GM12878 (cell line): ENCODE results near the gene CHCHD3. TPM values are rescaled to one million over a fixed set of nuclear protein-coding genes. Genes with fewer than 3 reads are reported as not detected.

Experiments
- ATAC-seq: fragments of 200-7000 bp; cut with Tn5 transposase; 3 replicates; pipeline ENCODE4 v1.9.1; 2020; ENCODE audit warnings: mild to moderate bottlenecking, moderate library complexity
- BruUV-seq: library from RNA; stranded (reverse); fragments of 400-500 nt; replicated peaks from 2 replicates; lab custom pipeline; 2021; lab: Mats Ljungman, UMichigan
- CTCF ChIA-PET: fragments of 300-600 bp; sonication (Branson Sonifier 250); formaldehyde crosslinking; extraction: SDS; loops from one replicate; lab custom pipeline; 2021; ENCODE audit warnings: inconsistent platforms; lab: Yijun Ruan, JAX
- POLR2A ChIA-PET: fragments of 350-600 bp; formaldehyde crosslinking; extraction: SDS; loops from one replicate; lab custom pipeline; 2021; ENCODE audit warnings: inconsistent platforms; lab: Charles Lee
- RAD21 ChIA-PET: fragments of 300-600 bp; sonication (Branson Sonifier 250); formaldehyde crosslinking; loops from one replicate; lab custom pipeline; 2023; ENCODE audit warnings: antibody characterized with exemption; ENCODE audit not compliant: unreplicated experiment; lab: Charles Lee
- SMC1A ChIA-PET: fragments of 300-600 bp; sonication (Branson Sonifier 250); formaldehyde crosslinking; loops from one replicate; lab custom pipeline; 2023; ENCODE audit not compliant: unreplicated experiment, uncharacterized antibody; lab: Charles Lee
- DNase-seq: peaks from one replicate; pipeline ENCODE4 v3.0.0-alpha.2; 2011; ENCODE audit warnings: low read depth, low spot score
- FAIRE-seq: peaks from 3 replicates; lab custom pipeline; 2011; peaks lifted over from hg19 to GRCh38; lab: Jason Lieb, UNC
- H2AFZ ChIP-seq: 2 replicates; pipeline ENCODE4 v1.6.0; 2011; ENCODE audit warnings: low read depth, low read length, control low read depth; ENCODE audit not compliant: control insufficient read depth
- H3K27ac ChIP-seq: 2 replicates; pipeline ENCODE4 v1.5.1; 2011; ENCODE audit warnings: control low read depth; ENCODE audit not compliant: control insufficient read depth, insufficient read depth
- H3K27me3 ChIP-seq, 2 experiments: replicated peaks in 1 of 2; 2 replicates each; pipeline versions ENCODE4 v1.6.0 to v1.6.1; 2011; ENCODE audit warnings: low read length in 1 of 2; ENCODE audit not compliant: control insufficient read depth in 2 of 2, insufficient read depth in 2 of 2
- H3K36me3 ChIP-seq, 2 experiments: 2 replicates each; pipeline ENCODE4 v1.5.1; 2011; ENCODE audit warnings: low read length in 1 of 2; ENCODE audit not compliant: control insufficient read depth in 2 of 2, insufficient read depth in 2 of 2
- H3K4me1 ChIP-seq: 2 replicates; pipeline ENCODE4 v1.6.1; 2011; ENCODE audit warnings: mild to moderate bottlenecking, low read length, moderate library complexity, mixed read lengths; ENCODE audit not compliant: control insufficient read depth, insufficient read depth
- H3K4me2 ChIP-seq: 2 replicates; pipeline ENCODE4 v1.6.0; 2011; ENCODE audit warnings: control low read depth; ENCODE audit not compliant: control insufficient read depth, insufficient read depth
- H3K4me3 ChIP-seq: fragments of 200-600 bp; sonication (generic); 2 replicates; pipeline ENCODE4 v1.5.1; 2016
- H3K79me2 ChIP-seq: 2 replicates; pipeline ENCODE4 v1.6.0; 2011; ENCODE audit warnings: low read length; ENCODE audit not compliant: control insufficient read depth, insufficient read depth
- H3K9ac ChIP-seq: 2 replicates; pipeline ENCODE4 v1.8.0; 2011; ENCODE audit warnings: low read length, control low read depth, mixed read lengths; ENCODE audit not compliant: control insufficient read depth, insufficient read depth
- H3K9me3 ChIP-seq: replicated peaks from 3 replicates; pipeline ENCODE4 v1.5.1; 2011; ENCODE audit warnings: mild to moderate bottlenecking, low read length; ENCODE audit not compliant: control insufficient read depth, insufficient read depth
- H4K20me1 ChIP-seq: 2 replicates; pipeline ENCODE4 v1.6.0; 2011; ENCODE audit not compliant: control insufficient read depth, insufficient read depth
- EZH2 ChIP-seq: IDR thresholded peaks from 2 replicates; pipeline ENCODE4 v1.6.1; 2012; ENCODE audit warnings: low read depth, mild to moderate bottlenecking, control low read depth, inconsistent platforms, low read length, borderline replicate concordance; ENCODE audit not compliant: control insufficient read depth
- HCFC1 ChIP-seq: fragments of 150-350 bp; IDR thresholded peaks from 2 replicates; pipeline ENCODE4 v1.6.1; 2014; ENCODE audit warnings: low read length
- KAT2A ChIP-seq: conservative IDR thresholded peaks from 2 replicates; pipeline ENCODE4 v1.6.1; 2011; ENCODE audit warnings: low read depth, low read length; ENCODE audit not compliant: control insufficient read depth
- MYC ChIP-seq: IDR thresholded peaks from 2 replicates; pipeline ENCODE4 v1.6.1; 2011; ENCODE audit warnings: mild to moderate bottlenecking, low read length, moderate library complexity, inconsistent platforms; ENCODE audit not compliant: insufficient read depth, insufficient replicate concordance, insufficient read length, severe bottlenecking
- SMC3 ChIP-seq: IDR thresholded peaks from 2 replicates; pipeline ENCODE4 v1.6.1; 2011; ENCODE audit warnings: low read length, improper control_type of control experiment, borderline replicate concordance
- WGBS: methylation state at CpG from one replicate; pipeline ENCODE4 v1.1.6; 2016; ENCODE audit warnings: low lambda C conversion rate; ENCODE audit not compliant: insufficient replicate concordance, insufficient coverage; ENCODE audit errors: missing lambda C conversion rate; 5-methylcytosine and 5-hydroxymethylcytosine counted together
- in situ Hi-C: fragments of 300-500 bp; cut with MboI; formaldehyde crosslinking; loops from 9 replicates; pipeline ENCODE4 v1.14.3; 2018; ENCODE audit warnings: mixed read lengths
- intact Hi-C: fragments of 100-400 bp; cut with micrococcal nuclease; formaldehyde crosslinking; loops from one replicate; pipeline ENCODE4 v1.14.2; 2022; ENCODE audit not compliant: unreplicated experiment
- polyA plus RNA-seq, 11 experiments: library from polyadenylated mRNA; depleted of rRNA in 4 of 11; unstranded in 6 of 11; stranded (reverse) in 5 of 11; fragments of >200 nt; fragmentation: Nextera tagmentation in 4 of 11; fragmentation: Illumina TruSeq in 1 of 11; extraction: Ambion mirVana in 4 of 11; extraction: Trizol in 1 of 11; gene quantifications; 1 replicate in 1 of 11; 2 replicates in 10 of 11; pipeline versions ENCODE4 v1.2.1 to v1.2.3, GENCODE V29; 2011 to 2016; ENCODE audit warnings: inconsistent platforms in 2 of 11, missing spikeins in 2 of 11, low read depth in 1 of 11
- total RNA-seq, 4 experiments: library from RNA; depleted of rRNA in 3 of 4; stranded (reverse); fragments of >200 nt in 3 of 4; fragmentation: Illumina TruSeq in 1 of 4; extraction: Trizol in 1 of 4; gene quantifications; 2 replicates each; pipeline versions ENCODE4 v1.2.1 to v1.2.3, GENCODE V29; 2013 to 2021
- TF ChIP-seq, protein P1 (sequence below): fragments of 450-650 bp; IDR thresholded peaks from 2 replicates; pipeline ENCODE4 v1.6.1; 2017; ENCODE audit warnings: mild to moderate bottlenecking, low read depth, inconsistent platforms; ENCODE audit not compliant: poor library complexity, severe bottlenecking
- TF ChIP-seq, protein P2 (sequence below): fragments of 450-650 bp; conservative IDR thresholded peaks from 2 replicates; pipeline ENCODE4 v1.6.1; 2017; ENCODE audit warnings: mild to moderate bottlenecking, moderate library complexity
- TF ChIP-seq, protein P3 (sequence below): fragments of 150-350 bp; IDR thresholded peaks from 2 replicates; pipeline ENCODE4 v1.6.1; 2014; ENCODE audit warnings: mild to moderate bottlenecking, low read depth, low read length

CHCHD3 gene
- total and polyA plus RNA-seq, 10 of the 15 experiments (the other 5 are each of a cell fraction or from before 2014, with no cell fraction given): 38.3 to 178 (median 96.2) TPM

DNA sequence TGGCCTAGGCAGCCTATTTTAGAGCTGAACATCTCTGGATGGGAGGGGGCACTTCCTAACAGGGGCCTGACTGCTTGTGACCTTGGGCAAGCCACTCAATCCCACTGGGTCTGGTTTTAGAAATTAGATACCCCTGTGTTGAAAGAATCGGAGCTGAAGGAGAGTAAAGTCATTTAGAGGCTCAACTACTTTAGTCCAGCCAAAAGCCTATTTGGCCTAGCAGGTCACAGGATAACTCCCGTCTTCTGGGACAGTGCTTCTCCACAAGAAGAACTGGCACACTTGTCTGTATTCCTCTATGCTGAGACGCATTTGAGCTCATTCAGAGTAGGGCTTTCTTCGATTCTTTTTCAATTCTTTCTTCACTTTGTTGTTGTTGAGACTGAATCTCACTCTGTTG is 224.2 kb downstream of the CHCHD3 start:
- intact Hi-C loops (no loop called here), in situ Hi-C loops (no loop called here)
- H3K27me3 ChIP-seq: no peaks in the 10 kb centered on the region
- RAD21 ChIA-PET: interaction anchor here (0.7 to 1.5 kb wide), 3 partner anchors 11 to 28 kb away, joined by 3 to 4 read pairs (median 3); no protein-coding TSS in a partner anchor
- no peaks in the 10 kb centered on the region for H3K9me3 ChIP-seq
- no peaks in the 10 kb centered on the region for H3K4me1 ChIP-seq
- H3K27ac ChIP-seq: no peak overlapping the region
- no peak overlapping the region for H3K4me2 ChIP-seq
- 97% methylated on average over 4 of the region's 4 CpGs for WGBS
- SMC1A ChIA-PET: interaction anchor here (0.8 to 2.3 kb wide), 12 partner anchors 8 to 224 kb away, joined by 3 to 13 read pairs (median 4); partner anchors contain the start of gene CHCHD3
- H3K9ac ChIP-seq: no peak overlapping the region
- POLR2A ChIA-PET: interaction anchor here (0.6 kb wide), 1 partner anchor 9 kb away, joined by 3 read pairs; no protein-coding TSS in a partner anchor
- no peak for DNase-seq
- no peak overlapping the region for H2AFZ ChIP-seq
- CTCF ChIA-PET: interaction anchor here (0.9 kb wide), 1 partner anchor 12 kb away, joined by 3 read pairs; no protein-coding TSS in a partner anchor
- BruUV-seq: no TSS peak
- no peak for ATAC-seq
- H3K36me3 ChIP-seq: no peaks in the 10 kb centered on the region
- no peaks in the 10 kb centered on the region for H3K79me2 ChIP-seq
- FAIRE-seq: no peak
- H3K4me3 ChIP-seq: no peak overlapping the region
- TF ChIP-seq, protein P1, sequence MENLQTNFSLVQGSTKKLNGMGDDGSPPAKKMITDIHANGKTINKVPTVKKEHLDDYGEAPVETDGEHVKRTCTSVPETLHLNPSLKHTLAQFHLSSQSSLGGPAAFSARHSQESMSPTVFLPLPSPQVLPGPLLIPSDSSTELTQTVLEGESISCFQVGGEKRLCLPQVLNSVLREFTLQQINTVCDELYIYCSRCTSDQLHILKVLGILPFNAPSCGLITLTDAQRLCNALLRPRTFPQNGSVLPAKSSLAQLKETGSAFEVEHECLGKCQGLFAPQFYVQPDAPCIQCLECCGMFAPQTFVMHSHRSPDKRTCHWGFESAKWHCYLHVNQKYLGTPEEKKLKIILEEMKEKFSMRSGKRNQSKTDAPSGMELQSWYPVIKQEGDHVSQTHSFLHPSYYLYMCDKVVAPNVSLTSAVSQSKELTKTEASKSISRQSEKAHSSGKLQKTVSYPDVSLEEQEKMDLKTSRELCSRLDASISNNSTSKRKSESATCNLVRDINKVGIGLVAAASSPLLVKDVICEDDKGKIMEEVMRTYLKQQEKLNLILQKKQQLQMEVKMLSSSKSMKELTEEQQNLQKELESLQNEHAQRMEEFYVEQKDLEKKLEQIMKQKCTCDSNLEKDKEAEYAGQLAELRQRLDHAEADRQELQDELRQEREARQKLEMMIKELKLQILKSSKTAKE: no peak
- no peak for TF ChIP-seq MYC
- TF ChIP-seq, protein P2, sequence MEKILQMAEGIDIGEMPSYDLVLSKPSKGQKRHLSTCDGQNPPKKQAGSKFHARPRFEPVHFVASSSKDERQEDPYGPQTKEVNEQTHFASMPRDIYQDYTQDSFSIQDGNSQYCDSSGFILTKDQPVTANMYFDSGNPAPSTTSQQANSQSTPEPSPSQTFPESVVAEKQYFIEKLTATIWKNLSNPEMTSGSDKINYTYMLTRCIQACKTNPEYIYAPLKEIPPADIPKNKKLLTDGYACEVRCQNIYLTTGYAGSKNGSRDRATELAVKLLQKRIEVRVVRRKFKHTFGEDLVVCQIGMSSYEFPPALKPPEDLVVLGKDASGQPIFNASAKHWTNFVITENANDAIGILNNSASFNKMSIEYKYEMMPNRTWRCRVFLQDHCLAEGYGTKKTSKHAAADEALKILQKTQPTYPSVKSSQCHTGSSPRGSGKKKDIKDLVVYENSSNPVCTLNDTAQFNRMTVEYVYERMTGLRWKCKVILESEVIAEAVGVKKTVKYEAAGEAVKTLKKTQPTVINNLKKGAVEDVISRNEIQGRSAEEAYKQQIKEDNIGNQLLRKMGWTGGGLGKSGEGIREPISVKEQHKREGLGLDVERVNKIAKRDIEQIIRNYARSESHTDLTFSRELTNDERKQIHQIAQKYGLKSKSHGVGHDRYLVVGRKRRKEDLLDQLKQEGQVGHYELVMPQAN: no peak
- TF ChIP-seq KAT2A: no peak
- TF ChIP-seq, protein P3, sequence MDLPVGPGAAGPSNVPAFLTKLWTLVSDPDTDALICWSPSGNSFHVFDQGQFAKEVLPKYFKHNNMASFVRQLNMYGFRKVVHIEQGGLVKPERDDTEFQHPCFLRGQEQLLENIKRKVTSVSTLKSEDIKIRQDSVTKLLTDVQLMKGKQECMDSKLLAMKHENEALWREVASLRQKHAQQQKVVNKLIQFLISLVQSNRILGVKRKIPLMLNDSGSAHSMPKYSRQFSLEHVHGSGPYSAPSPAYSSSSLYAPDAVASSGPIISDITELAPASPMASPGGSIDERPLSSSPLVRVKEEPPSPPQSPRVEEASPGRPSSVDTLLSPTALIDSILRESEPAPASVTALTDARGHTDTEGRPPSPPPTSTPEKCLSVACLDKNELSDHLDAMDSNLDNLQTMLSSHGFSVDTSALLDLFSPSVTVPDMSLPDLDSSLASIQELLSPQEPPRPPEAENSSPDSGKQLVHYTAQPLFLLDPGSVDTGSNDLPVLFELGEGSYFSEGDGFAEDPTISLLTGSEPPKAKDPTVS: no peak
- TF ChIP-seq HCFC1: no peak
- TF ChIP-seq EZH2: no peak
- no peak for TF ChIP-seq SMC3
- no peaks in the 10 kb centered on the region for H4K20me1 ChIP-seq
